ENCODE results near the gene MCFD2.
A peak's percentile ranks its signal among the peaks of the same experiment; 100 is the strongest.

Gene MCFD2

DNA sequence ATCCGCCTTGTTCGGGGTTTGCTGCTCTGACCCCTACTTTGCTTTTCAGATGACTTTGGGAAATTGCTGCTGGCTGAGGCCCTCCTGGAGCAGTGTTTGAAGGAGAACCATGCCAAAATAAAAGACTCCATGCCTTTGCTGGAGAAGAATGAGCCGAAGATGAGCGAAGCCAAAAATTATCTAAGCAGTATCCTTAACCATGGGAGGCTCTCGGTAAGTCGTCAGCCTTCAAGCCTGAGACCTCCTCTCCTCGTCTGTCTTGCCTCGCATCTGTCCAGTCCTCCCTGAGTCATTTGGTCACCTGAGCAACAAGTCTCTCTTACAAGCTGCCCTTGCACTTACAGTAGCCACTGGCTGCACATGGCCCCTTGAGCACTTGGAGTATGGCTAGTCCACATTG, 34.7 kb upstream of the MCFD2 start:
- Histone ChIP-seq H3K4me3 (IDR thresholded peaks at IDR 0.05; ENCODE audit: insufficient read depth, low read depth, low read length) (no peak overlapping the region), H4K20me1 (ENCODE audit: insufficient read depth) (no peaks in the 10 kb centered on the region), H2AFZ (ENCODE audit: low read depth) (no peak overlapping the region), H3K36me3 (ENCODE audit: insufficient read depth) (peaks cover 5% of the 10 kb centered on the region; the same call in 1 of the 2 replicates), H3K27ac (no peak overlapping the region), H3K27me3 (ENCODE audit: insufficient read depth, low read depth) (no peaks in the 10 kb centered on the region), H3K4me1 (ENCODE audit: low read depth, poor library complexity, severe bottlenecking) (peaks cover 50% of the 10 kb centered on the region), H3K9ac (no peak overlapping the region), H3K4me2 (no peak overlapping the region), H3K79me2 (ENCODE audit: insufficient read depth, low read depth) (peaks cover 52% of the 10 kb centered on the region)
- no peak for TF ChIP-seq CTCF (conservative IDR thresholded peaks at IDR 0.05; ENCODE audit: low read depth, low read length)

DNA sequence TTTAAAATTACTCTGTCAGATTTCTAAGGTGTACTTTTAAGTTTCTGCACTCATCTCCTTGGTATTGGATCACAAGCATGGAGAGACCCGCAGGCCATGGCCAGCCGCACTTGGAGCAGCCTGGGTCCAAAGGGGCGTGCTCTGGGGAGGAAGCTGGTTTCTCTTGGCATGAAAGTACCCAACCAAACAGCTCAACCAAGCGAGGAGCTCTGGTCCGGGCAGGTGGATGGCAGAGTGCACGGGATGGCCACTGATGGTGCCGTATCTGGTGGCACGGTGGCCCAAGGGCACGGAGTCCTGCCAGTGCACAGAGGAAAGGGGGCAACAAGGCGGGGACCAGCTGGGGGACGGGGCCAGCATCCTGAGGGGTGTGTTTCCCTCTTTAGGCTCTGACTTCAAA, 32.2 kb upstream of the MCFD2 start:
- Histone ChIP-seq H3K4me3 (IDR thresholded peaks at IDR 0.05; ENCODE audit: insufficient read depth, low read depth, low read length) (no peak overlapping the region), H3K27ac (no peak overlapping the region), H3K4me1 (ENCODE audit: low read depth, poor library complexity, severe bottlenecking) (peaks cover 75% of the 10 kb centered on the region), H2AFZ (ENCODE audit: low read depth) (no peak overlapping the region), H3K36me3 (ENCODE audit: insufficient read depth) (peaks cover 5% of the 10 kb centered on the region; the same call in 1 of the 2 replicates), H3K4me2 (no peak overlapping the region), H3K9ac (no peak overlapping the region), H3K79me2 (ENCODE audit: insufficient read depth, low read depth) (peaks cover 77% of the 10 kb centered on the region), H4K20me1 (ENCODE audit: insufficient read depth) (no peaks in the 10 kb centered on the region), H3K27me3 (ENCODE audit: insufficient read depth, low read depth) (no peaks in the 10 kb centered on the region)
- TF ChIP-seq CTCF (conservative IDR thresholded peaks at IDR 0.05; ENCODE audit: low read depth, low read length) = no peak

- Histone ChIP-seq H3K4me3 (IDR thresholded peaks at IDR 0.05; ENCODE audit: insufficient read depth, low read depth, low read length) (peak overlapping the region; percentile 36), H2AFZ (ENCODE audit: low read depth) (no peak overlapping the region), H4K20me1 (ENCODE audit: insufficient read depth) (no peaks in the 10 kb centered on the region), H3K4me1 (ENCODE audit: low read depth, poor library complexity, severe bottlenecking) (peaks cover 71% of the 10 kb centered on the region), H3K27ac (peak overlapping the region; percentile 60), H3K27me3 (ENCODE audit: insufficient read depth, low read depth) (no peaks in the 10 kb centered on the region), H3K79me2 (ENCODE audit: insufficient read depth, low read depth) (peaks cover 86% of the 10 kb centered on the region), H3K9ac (no peak overlapping the region; the same call in 1 of the 2 replicates), H3K4me2 (peak overlapping the region; percentile 83), H3K36me3 (ENCODE audit: insufficient read depth) (peaks cover 3% of the 10 kb centered on the region; the same call in 1 of the 2 replicates)
- TF ChIP-seq CTCF (conservative IDR thresholded peaks at IDR 0.05; ENCODE audit: low read depth, low read length) = no peak
These were observed 30.1 kb upstream of the MCFD2 start for GRCh38 chr2:46945671-46946070.

GRCh38 chr2:46943881-46944798, 28.5 kb upstream of the MCFD2 start:
- no peak overlapping the region for H3K4me3 ChIP-seq (IDR thresholded peaks at IDR 0.05; ENCODE audit: insufficient read depth, low read depth, low read length)
- H3K27ac ChIP-seq = peak overlapping the region; percentile 60
- H3K79me2 ChIP-seq (ENCODE audit: insufficient read depth, low read depth) = peaks cover 74% of the 10 kb centered on the region
- H3K36me3 ChIP-seq (ENCODE audit: insufficient read depth) = no peaks in the 10 kb centered on the region
- no peak overlapping the region for H2AFZ ChIP-seq (ENCODE audit: low read depth)
- peaks cover 74% of the 10 kb centered on the region for H3K4me1 ChIP-seq (ENCODE audit: low read depth, poor library complexity, severe bottlenecking)
- H4K20me1 ChIP-seq (ENCODE audit: insufficient read depth) = no peaks in the 10 kb centered on the region
- TF ChIP-seq CTCF (conservative IDR thresholded peaks at IDR 0.05; ENCODE audit: low read depth, low read length) = no peak
- H3K27me3 ChIP-seq (ENCODE audit: insufficient read depth, low read depth) = no peaks in the 10 kb centered on the region
- H3K9ac ChIP-seq = peak overlapping the region; percentile 67; the same call in 1 of the 2 replicates
- peak overlapping the region; percentile 83 for H3K4me2 ChIP-seq
